Astrocyte (in vitro differentiated cells and primary cell): ENCODE measurements around the gene MLLT1. TPM values are rescaled to one million over a fixed set of nuclear protein-coding genes. Genes with fewer than 3 reads are reported as not detected.
"Not testable (repeated sequence)": the region's sequence is repeated elsewhere in the genome, so short reads cannot be mapped to it uniquely, and the experiment has no call there.

Experiments
- DNase-seq: peaks from one replicate; pipeline ENCODE4 v3.0.0-alpha.2; 2010; ENCODE audit warnings: low read depth
- FAIRE-seq: peaks from 2 replicates; lab custom pipeline; 2011; peaks lifted over from hg19 to GRCh38; lab: Jason Lieb, UNC
- H2AFZ ChIP-seq: 2 replicates; pipeline ENCODE4 v1.6.0; 2012; ENCODE audit warnings: low read depth, low read length, inconsistent platforms
- H3K27ac ChIP-seq: 2 replicates; pipeline ENCODE4 v1.5.1; 2011; ENCODE audit warnings: low read depth, low read length, inconsistent platforms
- H3K27me3 ChIP-seq: 2 replicates; pipeline ENCODE4 v1.6.0; 2011; ENCODE audit warnings: low read length, inconsistent platforms; ENCODE audit not compliant: insufficient read depth
- H3K36me3 ChIP-seq: 2 replicates; pipeline ENCODE4 v1.5.1; 2011; ENCODE audit warnings: low read length, inconsistent platforms; ENCODE audit not compliant: insufficient read depth
- H3K4me1 ChIP-seq: 2 replicates; pipeline ENCODE4 v1.5.1; 2011; ENCODE audit warnings: low read length, inconsistent platforms; ENCODE audit not compliant: insufficient read depth
- H3K4me2 ChIP-seq: 2 replicates; pipeline ENCODE4 v1.6.0; 2012; ENCODE audit warnings: low read length, inconsistent platforms
- H3K4me3 ChIP-seq: 2 replicates; pipeline ENCODE4 v1.5.1; 2011; ENCODE audit warnings: low read depth, mild to moderate bottlenecking, low read length, inconsistent platforms; ENCODE audit not compliant: insufficient read depth
- H3K79me2 ChIP-seq: 2 replicates; pipeline ENCODE4 v1.6.0; 2012; ENCODE audit warnings: mild to moderate bottlenecking, low read length, inconsistent platforms; ENCODE audit not compliant: insufficient read depth
- H3K9ac ChIP-seq: 2 replicates; pipeline ENCODE4 v1.6.0; 2012; ENCODE audit warnings: mild to moderate bottlenecking, low read length, inconsistent platforms
- H3K9me3 ChIP-seq: 2 replicates; pipeline ENCODE4 v1.5.1; 2012; ENCODE audit warnings: low read depth, mild to moderate bottlenecking, low read length, inconsistent platforms; ENCODE audit not compliant: insufficient read depth
- H4K20me1 ChIP-seq: 2 replicates; pipeline ENCODE4 v1.6.0; 2012; ENCODE audit warnings: low read length, inconsistent platforms; ENCODE audit not compliant: insufficient read depth
- H3K27ac Mint-ChIP-seq: one replicate; pipeline ENCODE4 v1.8.0; 2021; ENCODE audit warnings: mild to moderate bottlenecking, mixed read lengths; ENCODE audit not compliant: unreplicated experiment
- H3K27me3 Mint-ChIP-seq: one replicate; pipeline ENCODE4 v1.8.0; 2021; ENCODE audit warnings: low read depth, mixed read lengths; ENCODE audit not compliant: unreplicated experiment
- H3K36me3 Mint-ChIP-seq: one replicate; pipeline ENCODE4 v1.8.0; 2021; ENCODE audit warnings: low read depth, mixed read lengths; ENCODE audit not compliant: unreplicated experiment
- H3K4me1 Mint-ChIP-seq: one replicate; pipeline ENCODE4 v1.8.0; 2021; ENCODE audit warnings: low read depth, mixed read lengths; ENCODE audit not compliant: unreplicated experiment
- H3K4me3 Mint-ChIP-seq: one replicate; pipeline ENCODE4 v1.8.0; 2021; ENCODE audit warnings: mild to moderate bottlenecking, moderate library complexity, mixed read lengths; ENCODE audit not compliant: unreplicated experiment
- H3K9me3 Mint-ChIP-seq: one replicate; pipeline ENCODE4 v1.8.0; 2021; ENCODE audit warnings: mild to moderate bottlenecking, mixed read lengths; ENCODE audit not compliant: unreplicated experiment
- CTCF ChIP-seq: IDR thresholded peaks from 2 replicates; pipeline ENCODE4 v1.5.1; 2011; ENCODE audit warnings: low read depth, mild to moderate bottlenecking, inconsistent platforms, low read length, moderate library complexity; ENCODE audit not compliant: insufficient read depth
- EZH2 ChIP-seq: IDR thresholded peaks from 2 replicates; pipeline ENCODE4 v1.6.1; 2012; ENCODE audit warnings: mild to moderate bottlenecking, low read length, inconsistent platforms; ENCODE audit not compliant: insufficient read depth
- total RNA-seq: library from RNA; stranded (reverse); gene quantifications from 2 replicates; pipeline ENCODE4 v1.2.1, GENCODE V29; 2021

MLLT1 gene
- total RNA-seq, 1 donor from 2014 or later = 46.0 TPM

GRCh38 chr19:6286676-6287075 is 6.9 kb upstream of the MLLT1 start:
- TF ChIP-seq CTCF = no peak
- TF ChIP-seq EZH2 = no peak
- no peak overlapping the region for H3K4me3 ChIP-seq
- H3K27me3 ChIP-seq = no peaks in the 10 kb centered on the region
- no peaks in the 10 kb centered on the region for H3K4me1 Mint-ChIP-seq
- H3K36me3 ChIP-seq = no peaks in the 10 kb centered on the region
- H3K9me3 ChIP-seq = peaks cover 36% of the 10 kb centered on the region
- no peak overlapping the region for H3K4me2 ChIP-seq
- no peak overlapping the region for H3K27ac Mint-ChIP-seq
- no peak overlapping the region for H2AFZ ChIP-seq
- no peak overlapping the region for H3K27ac ChIP-seq
- H3K4me1 ChIP-seq = no peaks in the 10 kb centered on the region
- H3K4me3 Mint-ChIP-seq = no peak overlapping the region
- H3K9ac ChIP-seq = no peak overlapping the region
- no peaks in the 10 kb centered on the region for H3K36me3 Mint-ChIP-seq
- DNase-seq (no peak), FAIRE-seq (no peak)
- H3K9me3 Mint-ChIP-seq = peaks cover 23% of the 10 kb centered on the region
- H3K27me3 Mint-ChIP-seq = no peaks in the 10 kb centered on the region
- no peaks in the 10 kb centered on the region for H4K20me1 ChIP-seq
- H3K79me2 ChIP-seq = no peaks in the 10 kb centered on the region

DNA sequence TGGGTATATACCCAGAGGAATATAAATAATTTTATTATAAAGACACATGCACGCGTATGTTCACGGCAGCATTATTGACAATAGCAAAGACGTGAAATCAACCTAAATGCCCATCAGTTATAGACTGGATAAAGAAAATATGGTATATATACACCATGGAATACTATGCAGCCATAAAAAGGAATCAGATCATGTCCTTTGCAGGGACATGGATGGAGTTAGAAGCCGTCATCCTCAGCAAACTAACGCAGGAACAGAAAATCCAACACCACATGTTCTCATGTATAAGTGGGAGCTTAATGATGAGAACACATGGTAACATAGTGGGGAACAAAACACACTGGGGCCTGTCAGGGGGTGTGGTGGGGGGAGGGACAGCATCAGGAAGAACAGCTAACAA is 2.6 kb upstream of the MLLT1 start:
- H3K36me3 ChIP-seq, H3K4me3 Mint-ChIP-seq, H3K27me3 ChIP-seq, FAIRE-seq, H3K9me3 Mint-ChIP-seq, H3K9ac ChIP-seq, H2AFZ ChIP-seq, H3K27ac Mint-ChIP-seq, DNase-seq, H3K4me3 ChIP-seq, H3K27ac ChIP-seq, H3K27me3 Mint-ChIP-seq, H3K4me2 ChIP-seq, H3K36me3 Mint-ChIP-seq: not testable (repeated sequence)
- H3K4me1 ChIP-seq = peaks cover 15% of the 10 kb centered on the region
- H4K20me1 ChIP-seq = peaks cover 18% of the 10 kb centered on the region
- H3K4me1 Mint-ChIP-seq = peaks cover 15% of the 10 kb centered on the region
- H3K79me2 ChIP-seq = peaks cover 20% of the 10 kb centered on the region
- H3K9me3 ChIP-seq = peaks cover 13% of the 10 kb centered on the region

- H3K4me3 Mint-ChIP-seq = no peak overlapping the region
These were observed 200 bp downstream of the MLLT1 start for GRCh38 chr19:6279620-6279930.

More at GRCh38 chr19:6279620-6279930, 200 bp downstream of the MLLT1 start:
- H2AFZ ChIP-seq = no peak overlapping the region
- no peak overlapping the region for H3K27ac Mint-ChIP-seq
- DNase-seq = no peak
- H4K20me1 ChIP-seq = peaks cover 46% of the 10 kb centered on the region
- no peaks in the 10 kb centered on the region for H3K27me3 Mint-ChIP-seq
- H3K4me2 ChIP-seq = peak overlapping the region; percentile 97
- peak overlapping the region; percentile 92 for H3K9ac ChIP-seq
- H3K9me3 Mint-ChIP-seq = no peaks in the 10 kb centered on the region
- TF ChIP-seq CTCF (no peak), EZH2 (no peak)
- no peaks in the 10 kb centered on the region for H3K27me3 ChIP-seq
- no peaks in the 10 kb centered on the region for H3K36me3 Mint-ChIP-seq
- FAIRE-seq = no peak
- peaks cover 23% of the 10 kb centered on the region for H3K4me1 Mint-ChIP-seq
- no peaks in the 10 kb centered on the region for H3K36me3 ChIP-seq
- peaks cover 42% of the 10 kb centered on the region for H3K4me1 ChIP-seq
- H3K9me3 ChIP-seq = no peaks in the 10 kb centered on the region
- peak overlapping the region; percentile 42 for H3K27ac ChIP-seq
- H3K4me3 ChIP-seq = peak overlapping the region; percentile 77
- peaks cover 48% of the 10 kb centered on the region for H3K79me2 ChIP-seq
